Measurements from ENCODE around the gene ZXDC.

The ZXDC gene

GRCh38 chr3:126406389-126407296, 69.0 kb downstream of the ZXDC start:
- H3K4me3 Mint-ChIP-seq = no peak overlapping the region
- H3K27me3 Mint-ChIP-seq (ENCODE audit: low read depth) = peaks cover 14% of the 10 kb centered on the region
- no peak for TF ChIP-seq CTCF (IDR thresholded peaks at IDR 0.05; ENCODE audit: unreplicated experiment in 3 of 3)
- no peak overlapping the region for H3K27ac Mint-ChIP-seq
- no peaks in the 10 kb centered on the region for H3K36me3 Mint-ChIP-seq (ENCODE audit: low read depth)
- H3K9me3 Mint-ChIP-seq = no peaks in the 10 kb centered on the region
- H3K4me1 Mint-ChIP-seq = no peaks in the 10 kb centered on the region

- Mint-ChIP-seq H3K4me1 (no peaks in the 10 kb centered on the region), H3K27ac (no peak overlapping the region), H3K36me3 (ENCODE audit: low read depth) (no peaks in the 10 kb centered on the region), H3K4me3 (no peak overlapping the region), H3K9me3 (no peaks in the 10 kb centered on the region), H3K27me3 (ENCODE audit: low read depth) (peaks cover 5% of the 10 kb centered on the region)
- no peak for TF ChIP-seq CTCF (IDR thresholded peaks at IDR 0.05; ENCODE audit: unreplicated experiment in 3 of 3)
Observed at GRCh38 chr3:126402666-126403302, 72.9 kb downstream of the ZXDC start.

- peaks cover 5% of the 10 kb centered on the region for H3K27me3 Mint-ChIP-seq (ENCODE audit: low read depth)
Observed at GRCh38 chr3:126402178-126402577, 73.5 kb downstream of the ZXDC start.

GRCh38 chr3:126401611-126402160, 74.0 kb downstream of the ZXDC start:
- no peak for TF ChIP-seq CTCF (IDR thresholded peaks at IDR 0.05; ENCODE audit: unreplicated experiment in 3 of 3)
- peaks cover 10% of the 10 kb centered on the region for H3K27me3 Mint-ChIP-seq (ENCODE audit: low read depth)
- H3K36me3 Mint-ChIP-seq (ENCODE audit: low read depth) = no peaks in the 10 kb centered on the region
- no peak overlapping the region for H3K27ac Mint-ChIP-seq
- H3K9me3 Mint-ChIP-seq = no peaks in the 10 kb centered on the region
- H3K4me1 Mint-ChIP-seq = no peaks in the 10 kb centered on the region
- H3K4me3 Mint-ChIP-seq = no peak overlapping the region

More at GRCh38 chr3:126402178-126402577, 73.5 kb downstream of the ZXDC start:
- Mint-ChIP-seq H3K27ac (no peak overlapping the region), H3K9me3 (no peaks in the 10 kb centered on the region), H3K4me3 (no peak overlapping the region), H3K4me1 (no peaks in the 10 kb centered on the region), H3K36me3 (ENCODE audit: low read depth) (no peaks in the 10 kb centered on the region)
- TF ChIP-seq CTCF (IDR thresholded peaks at IDR 0.05; ENCODE audit: unreplicated experiment in 3 of 3) = no peak

- Mint-ChIP-seq H3K9me3 (no peaks in the 10 kb centered on the region), H3K4me1 (no peaks in the 10 kb centered on the region), H3K36me3 (ENCODE audit: low read depth) (no peaks in the 10 kb centered on the region), H3K27me3 (ENCODE audit: low read depth) (peaks cover 27% of the 10 kb centered on the region), H3K27ac (no peak overlapping the region), H3K4me3 (no peak overlapping the region)
- TF ChIP-seq CTCF (IDR thresholded peaks at IDR 0.05; ENCODE audit: unreplicated experiment in 3 of 3) = no peak
Observed at GRCh38 chr3:126399756-126400155, 75.9 kb downstream of the ZXDC start.

Measured in nephron (organoid).